Trophoblast cell (in vitro differentiated cells and primary cell): Measurements from ENCODE around the gene RTN4RL1.
A peak's percentile ranks its signal among the peaks of the same experiment; 100 is the strongest.

Experiments
- DNase-seq, 2 donors: peaks; one replicate each; pipeline ENCODE4 v3.0.0-alpha.2; 2016
- H2AFZ ChIP-seq: 2 replicates; pipeline ENCODE4 v1.6.1; 2013; ENCODE audit warnings: low read length, moderate library complexity, mild to moderate bottlenecking; ENCODE audit not compliant: insufficient read depth, poor library complexity
- H2AK5ac ChIP-seq: 2 replicates; pipeline ENCODE4 v1.6.1; 2013; ENCODE audit warnings: mild to moderate bottlenecking, low read length
- H2BK120ac ChIP-seq: 2 replicates; pipeline ENCODE4 v1.6.1; 2013; ENCODE audit warnings: low read length, mild to moderate bottlenecking, moderate library complexity; ENCODE audit not compliant: insufficient read depth, poor library complexity
- H2BK12ac ChIP-seq: 2 replicates; pipeline ENCODE4 v1.6.1; 2013; ENCODE audit warnings: mild to moderate bottlenecking, low read length, moderate library complexity
- H2BK5ac ChIP-seq: 2 replicates; pipeline ENCODE4 v1.6.1; 2013; ENCODE audit warnings: low read length, low read depth, moderate library complexity, mild to moderate bottlenecking; ENCODE audit not compliant: poor library complexity
- H3K14ac ChIP-seq: 2 replicates; pipeline ENCODE4 v1.6.1; 2013; ENCODE audit warnings: mild to moderate bottlenecking, low read length
- H3K18ac ChIP-seq: 2 replicates; pipeline ENCODE4 v1.6.1; 2013; ENCODE audit warnings: mild to moderate bottlenecking, low read length
- H3K23ac ChIP-seq: 2 replicates; pipeline ENCODE4 v1.6.1; 2013; ENCODE audit warnings: low read length
- H3K27ac ChIP-seq: 2 replicates; pipeline ENCODE4 v1.5.1; 2013; ENCODE audit warnings: low read depth, mild to moderate bottlenecking, inconsistent platforms, low read length, moderate library complexity
- H3K27me3 ChIP-seq: 2 replicates; pipeline ENCODE4 v1.6.1; 2013; ENCODE audit warnings: inconsistent platforms, mild to moderate bottlenecking, low read length, moderate library complexity; ENCODE audit not compliant: insufficient read depth
- H3K36me3 ChIP-seq, 2 experiments: 1 replicate in 1 of 2; 2 replicates in 1 of 2; pipeline ENCODE4 v1.6.1; 2013; ENCODE audit warnings: low read length in 2 of 2, mild to moderate bottlenecking in 2 of 2, moderate library complexity in 1 of 2; ENCODE audit not compliant: insufficient read depth in 2 of 2, control insufficient read depth in 1 of 2
- H3K4ac ChIP-seq: 2 replicates; pipeline ENCODE4 v1.6.1; 2013; ENCODE audit warnings: low read depth, mild to moderate bottlenecking, low read length, moderate library complexity
- H3K4me1 ChIP-seq, 2 experiments: 1 replicate in 1 of 2; 2 replicates in 1 of 2; pipeline ENCODE4 v1.6.1; 2013; ENCODE audit warnings: low read length in 2 of 2, mild to moderate bottlenecking in 2 of 2, moderate library complexity in 1 of 2; ENCODE audit not compliant: insufficient read depth in 2 of 2, control insufficient read depth in 1 of 2
- H3K4me2 ChIP-seq: 2 replicates; pipeline ENCODE4 v1.6.1; 2013; ENCODE audit warnings: inconsistent platforms, mild to moderate bottlenecking, low read length, moderate library complexity
- H3K4me3 ChIP-seq: 2 replicates; pipeline ENCODE4 v1.5.1; 2013; ENCODE audit warnings: mild to moderate bottlenecking, low read depth, low read length, inconsistent platforms
- H3K79me1 ChIP-seq: one replicate; pipeline ENCODE4 v1.6.1; 2013; ENCODE audit warnings: low read length
- H3K79me2 ChIP-seq: 2 replicates; pipeline ENCODE4 v1.6.1; 2013; ENCODE audit warnings: low read length, mild to moderate bottlenecking; ENCODE audit not compliant: control insufficient read depth, insufficient read depth, poor library complexity
- H3K9ac ChIP-seq: 2 replicates; pipeline ENCODE4 v1.6.1; 2013; ENCODE audit warnings: mild to moderate bottlenecking, low read length
- H3K9me3 ChIP-seq: 2 replicates; pipeline ENCODE4 v1.6.1; 2013; ENCODE audit warnings: low read depth, mild to moderate bottlenecking, control low read depth, inconsistent platforms, low read length; ENCODE audit not compliant: insufficient read depth
- H4K12ac ChIP-seq: 2 replicates; pipeline ENCODE4 v1.6.1; 2013; ENCODE audit warnings: low read depth, mild to moderate bottlenecking, low read length, moderate library complexity
- H4K8ac ChIP-seq: 2 replicates; pipeline ENCODE4 v1.6.1; 2013; ENCODE audit warnings: low read depth, mild to moderate bottlenecking, low read length, moderate library complexity
- H4K91ac ChIP-seq: one replicate; pipeline ENCODE4 v1.6.1; 2013; ENCODE audit warnings: low read depth, mild to moderate bottlenecking, low read length, moderate library complexity
- WGBS: extraction: QIAGEN DNeasy Blood & Tissue Kit; methylation state at CpG from one replicate; pipeline ENCODE4 v1.1.7; 2013; ENCODE audit warnings: missing lambda C conversion rate; ENCODE audit not compliant: insufficient read length, insufficient coverage; ENCODE audit errors: extremely low coverage; 5-methylcytosine and 5-hydroxymethylcytosine counted together

Gene RTN4RL1

DNA sequence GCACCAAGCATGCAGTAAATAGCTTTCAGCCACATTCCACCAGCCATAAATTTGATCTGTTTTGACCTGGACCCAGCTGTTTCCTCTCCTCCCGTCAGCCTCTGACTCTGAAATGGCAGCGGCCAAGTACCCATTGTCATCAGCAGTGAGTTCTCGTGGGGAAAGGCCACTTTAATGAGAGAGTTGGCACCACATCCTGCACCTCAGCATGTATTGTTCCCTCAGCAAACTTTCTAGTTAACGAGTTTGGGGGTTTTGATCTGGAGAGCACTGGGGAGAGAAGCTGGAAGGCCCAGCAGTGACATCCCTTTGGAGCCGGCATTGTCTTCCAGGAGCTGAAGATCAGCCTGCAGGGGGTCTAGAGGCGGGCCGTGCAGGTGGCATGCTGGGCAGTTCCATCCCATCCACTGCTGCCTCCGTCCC, 110.5 kb downstream of the RTN4RL1 start:
- H2AK5ac ChIP-seq = no peak overlapping the region
- no peak overlapping the region for H3K23ac ChIP-seq
- no CpG with 5 or more reads among the region's 8 CpGs for WGBS
- H3K27ac ChIP-seq = no peak overlapping the region
- no peaks in the 10 kb centered on the region for H3K79me1 ChIP-seq
- no peak overlapping the region for H3K9ac ChIP-seq
- peaks cover 0 to 6% of the 10 kb centered on the region in 2 experiments for H3K4me1 ChIP-seq
- H3K4me3 ChIP-seq = no peak overlapping the region
- H2BK12ac ChIP-seq = no peak overlapping the region
- H4K8ac ChIP-seq = no peak overlapping the region
- H3K27me3 ChIP-seq = peaks cover 4% of the 10 kb centered on the region
- H3K9me3 ChIP-seq = peaks cover 5% of the 10 kb centered on the region
- no peak overlapping the region for H3K14ac ChIP-seq
- no peak overlapping the region for H4K91ac ChIP-seq
- no peak overlapping the region for H3K4me2 ChIP-seq
- no peak overlapping the region for H2BK120ac ChIP-seq
- H2BK5ac ChIP-seq = no peak overlapping the region
- no peak overlapping the region for H4K12ac ChIP-seq
- DNase-seq = no peak
- H3K18ac ChIP-seq = no peak overlapping the region
- no peak overlapping the region for H3K4ac ChIP-seq
- H3K36me3 ChIP-seq = no peaks in the 10 kb centered on the region
- H2AFZ ChIP-seq = no peak overlapping the region
- H3K79me2 ChIP-seq = no peaks in the 10 kb centered on the region

DNA sequence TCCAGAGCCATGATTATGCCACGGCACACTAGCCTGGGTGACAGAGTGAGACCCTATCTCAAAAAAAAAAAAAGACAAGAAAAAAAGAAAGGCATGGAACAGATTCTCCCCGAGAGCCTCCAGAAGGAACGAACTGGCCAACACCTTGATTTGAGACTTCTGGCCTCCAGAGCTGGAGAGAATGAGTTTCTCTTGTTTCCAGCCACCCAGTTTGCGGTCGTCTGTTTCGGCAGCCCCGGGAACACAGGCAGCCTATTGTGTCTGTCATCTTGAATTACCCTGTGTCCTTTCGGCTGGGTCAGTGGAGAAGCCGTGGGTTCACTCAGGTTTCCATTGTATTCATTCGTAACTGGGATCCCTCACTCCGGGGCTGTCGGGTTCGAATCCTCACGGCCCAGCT, 111.4 kb downstream of the RTN4RL1 start:
- Histone ChIP-seq H3K4me1 (peaks cover 0 to 6% of the 10 kb centered on the region in 2 experiments), H2AK5ac (no peak overlapping the region), H3K27me3 (peaks cover 4% of the 10 kb centered on the region), H3K27ac (no peak overlapping the region), H2BK5ac (no peak overlapping the region), H3K9ac (no peak overlapping the region), H4K8ac (no peak overlapping the region), H4K12ac (no peak overlapping the region), H2AFZ (no peak overlapping the region), H4K91ac (no peak overlapping the region), H3K14ac (no peak overlapping the region), H3K4me3 (no peak overlapping the region), H3K23ac (no peak overlapping the region), H3K4ac (no peak overlapping the region), H3K79me1 (no peaks in the 10 kb centered on the region), H3K4me2 (no peak overlapping the region), H3K36me3 (no peaks in the 10 kb centered on the region), H3K9me3 (peaks cover 5% of the 10 kb centered on the region), H2BK120ac (no peak overlapping the region), H3K18ac (no peak overlapping the region), H2BK12ac (no peak overlapping the region), H3K79me2 (no peaks in the 10 kb centered on the region)
- no CpG with 5 or more reads among the region's 14 CpGs for WGBS
- no peak for DNase-seq

DNA sequence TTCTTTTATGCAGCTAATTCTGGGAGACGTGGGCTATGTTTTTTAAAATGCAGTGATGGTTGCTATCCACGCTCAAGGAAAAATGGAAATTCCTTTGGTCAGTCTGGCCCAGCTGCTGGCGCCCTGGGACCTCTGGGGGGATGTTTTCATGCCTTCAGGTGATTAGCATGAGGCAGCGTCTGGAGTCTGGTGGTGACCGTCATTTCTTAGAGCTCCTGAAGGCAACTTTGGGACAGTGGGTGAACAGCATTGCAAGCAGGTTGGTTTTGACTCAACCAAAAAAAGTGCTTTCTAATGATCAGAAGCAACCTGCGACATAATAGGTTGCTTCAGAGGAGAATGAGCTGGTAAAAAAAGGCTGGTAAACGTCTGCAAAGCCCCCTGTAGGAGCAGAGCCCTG, 113.0 kb downstream of the RTN4RL1 start:
- DNase-seq = peak; percentile 77 to 80
- Histone ChIP-seq H3K4me2 (no peak overlapping the region), H3K14ac (no peak overlapping the region), H4K8ac (no peak overlapping the region), H2BK120ac (no peak overlapping the region), H3K27ac (no peak overlapping the region), H3K36me3 (no peaks in the 10 kb centered on the region), H3K27me3 (peaks cover 12% of the 10 kb centered on the region), H2AFZ (no peak overlapping the region), H3K9ac (no peak overlapping the region), H3K4me1 (peaks cover 0 to 6% of the 10 kb centered on the region in 2 experiments), H3K79me2 (no peaks in the 10 kb centered on the region), H4K91ac (no peak overlapping the region), H3K79me1 (no peaks in the 10 kb centered on the region), H3K4ac (no peak overlapping the region), H3K18ac (no peak overlapping the region), H3K9me3 (peaks cover 4% of the 10 kb centered on the region), H2AK5ac (no peak overlapping the region), H3K23ac (no peak overlapping the region), H4K12ac (no peak overlapping the region), H2BK12ac (no peak overlapping the region), H2BK5ac (no peak overlapping the region), H3K4me3 (no peak overlapping the region)
- no CpG with 5 or more reads among the region's 7 CpGs for WGBS

DNA sequence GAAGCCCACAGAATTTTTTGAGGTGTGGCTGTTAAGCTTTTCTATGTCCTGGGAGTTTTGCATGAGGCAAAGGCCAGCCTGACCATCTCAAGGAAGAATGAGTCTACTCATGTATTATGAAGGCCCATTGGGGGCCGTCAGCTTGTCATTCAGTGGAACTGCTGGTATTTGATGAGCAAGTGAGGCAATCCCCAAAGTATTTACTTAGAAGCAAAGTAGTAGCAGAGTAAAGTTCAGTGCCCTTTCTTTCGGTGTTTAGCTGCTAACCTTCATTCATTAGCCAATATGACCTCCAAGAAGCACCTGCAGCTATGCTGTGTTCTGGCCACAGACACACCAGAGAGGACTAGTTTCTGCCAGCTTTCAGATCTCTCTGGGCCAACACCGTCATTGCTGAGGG, 115.1 kb downstream of the RTN4RL1 start:
- peak; percentile 28 to 29 for DNase-seq
- H2BK5ac ChIP-seq = no peak overlapping the region
- H4K12ac ChIP-seq = no peak overlapping the region
- no peaks in the 10 kb centered on the region for H3K79me1 ChIP-seq
- H2BK120ac ChIP-seq = no peak overlapping the region
- no peak overlapping the region for H2AFZ ChIP-seq
- H4K91ac ChIP-seq = no peak overlapping the region
- no peak overlapping the region for H4K8ac ChIP-seq
- no peak overlapping the region for H3K23ac ChIP-seq
- H3K4ac ChIP-seq = no peak overlapping the region
- WGBS = no CpG with 5 or more reads among the region's 3 CpGs
- no peaks in the 10 kb centered on the region for H3K36me3 ChIP-seq
- H2BK12ac ChIP-seq = no peak overlapping the region
- H3K4me2 ChIP-seq = no peak overlapping the region
- H3K18ac ChIP-seq = no peak overlapping the region
- no peak overlapping the region for H3K14ac ChIP-seq
- no peak overlapping the region for H3K9ac ChIP-seq
- H3K27me3 ChIP-seq = peaks cover 13% of the 10 kb centered on the region
- H3K4me3 ChIP-seq = no peak overlapping the region
- peaks cover 0 to 6% of the 10 kb centered on the region in 2 experiments for H3K4me1 ChIP-seq
- no peak overlapping the region for H2AK5ac ChIP-seq
- H3K9me3 ChIP-seq = peaks cover 2% of the 10 kb centered on the region
- H3K79me2 ChIP-seq = peaks cover 2% of the 10 kb centered on the region
- no peak overlapping the region for H3K27ac ChIP-seq
